PC-3 (cell line): ENCODE data around the gene HDHD3. TPM values are rescaled to one million over a fixed set of nuclear protein-coding genes. Genes with fewer than 3 reads are reported as not detected.

Experiments used
- ATAC-seq: fragments of 200-7000 bp; cut with Tn5 transposase; 2 replicates; pipeline ENCODE4 v1.9.1; 2020; ENCODE audit warnings: mild to moderate bottlenecking, moderate library complexity
- Bru-seq: library from RNA; stranded (reverse); fragments of 400-500 nt; gene quantifications from one replicate; lab custom pipeline; 2021; lab: Mats Ljungman, UMichigan
- BruChase-seq, 2 experiments: library from RNA; stranded (reverse); fragments of 400-500 nt; gene quantifications; one replicate each; lab custom pipeline; 2021; lab: Mats Ljungman, UMichigan
- BruUV-seq: library from RNA; stranded (reverse); fragments of 400-500 nt; replicated peaks from 2 replicates; lab custom pipeline; 2021; lab: Mats Ljungman, UMichigan
- CTCF ChIA-PET: fragments of 300-600 bp; sonication (Branson Sonifier 250); formaldehyde crosslinking; loops from one replicate; lab custom pipeline; 2022; ENCODE audit warnings: antibody characterized with exemption; lab: Charles Lee
- POLR2A ChIA-PET: fragments of 300-600 bp; sonication (Branson Sonifier 250); formaldehyde crosslinking; loops from one replicate; lab custom pipeline; 2022; ENCODE audit warnings: antibody characterized with exemption; ENCODE audit not compliant: unreplicated experiment; lab: Charles Lee
- DNase-seq: peaks from one replicate; pipeline ENCODE4 v3.0.0-alpha.2; 2015
- H2AFZ ChIP-seq: fragments of 300-600 bp; sonication (generic); 2 replicates; pipeline ENCODE4 v1.6.0; 2016; ENCODE audit warnings: antibody characterized with exemption, low read length
- H3F3A ChIP-seq: fragments of 300-600 bp; sonication (generic); one replicate; pipeline ENCODE4 v1.6.0; 2017; ENCODE audit warnings: antibody characterized with exemption, low read length, control low read depth, mild to moderate bottlenecking; ENCODE audit not compliant: unreplicated experiment
- H3K27ac ChIP-seq: fragments of 300-600 bp; sonication (generic); 2 replicates; pipeline ENCODE4 v1.5.1; 2016; ENCODE audit warnings: mild to moderate bottlenecking, low read length
- H3K27me3 ChIP-seq: fragments of 300-600 bp; sonication (generic); 2 replicates; pipeline ENCODE4 v1.6.1; 2016; ENCODE audit warnings: low read length, mixed read lengths
- H3K36me3 ChIP-seq: fragments of 300-600 bp; sonication (generic); 2 replicates; pipeline ENCODE4 v1.6.1; 2016; ENCODE audit warnings: low read depth, mixed run types, low read length, mixed read lengths
- H3K4me1 ChIP-seq: fragments of 300-600 bp; sonication (generic); 2 replicates; pipeline ENCODE4 v1.5.1; 2016; ENCODE audit warnings: low read length; ENCODE audit not compliant: insufficient read depth
- H3K4me2 ChIP-seq: fragments of 300-600 bp; sonication (generic); 2 replicates; pipeline ENCODE4 v1.6.0; 2016; ENCODE audit warnings: low read length
- H3K4me3 ChIP-seq: fragments of 300-600 bp; sonication (generic); 2 replicates; pipeline ENCODE4 v1.5.1; 2016; ENCODE audit warnings: mild to moderate bottlenecking, low read length, mixed read lengths
- H3K79me2 ChIP-seq: fragments of 300-600 bp; sonication (generic); 2 replicates; pipeline ENCODE4 v1.6.1; 2017; ENCODE audit warnings: low read length, mixed read lengths
- H3K9ac ChIP-seq: fragments of 300-600 bp; sonication (generic); 2 replicates; pipeline ENCODE4 v1.6.0; 2016; ENCODE audit warnings: mild to moderate bottlenecking, low read length
- H3K9me2 ChIP-seq: fragments of 300-600 bp; sonication (generic); replicated peaks from 2 replicates; pipeline ENCODE4 v1.6.1; 2016; ENCODE audit warnings: mixed run types, low read length, mixed read lengths
- H3K9me3 ChIP-seq: fragments of 300-600 bp; sonication (generic); 2 replicates; pipeline ENCODE4 v1.6.1; 2016; ENCODE audit warnings: low read length, mixed read lengths
- H4K20me1 ChIP-seq: fragments of 300-600 bp; sonication (generic); 2 replicates; pipeline ENCODE4 v1.6.1; 2016; ENCODE audit warnings: low read length, mixed read lengths
- CTCF ChIP-seq: fragments of 300-600 bp; sonication (generic); conservative IDR thresholded peaks from 2 replicates; pipeline ENCODE4 v1.5.1; 2017; ENCODE audit warnings: antibody characterized with exemption, low read depth, mild to moderate bottlenecking, low read length
- EZH2 ChIP-seq: fragments of 300-600 bp; sonication (generic); IDR thresholded peaks from one replicate; pipeline ENCODE4 v1.6.1; 2017; ENCODE audit warnings: antibody characterized with exemption, mild to moderate bottlenecking, low read length; ENCODE audit not compliant: unreplicated experiment
- EZH2phosphoT487 ChIP-seq: fragments of 300-600 bp; sonication (generic); IDR thresholded peaks from 2 replicates; pipeline ENCODE4 v1.6.1; 2018; ENCODE audit warnings: mild to moderate bottlenecking, antibody characterized with exemption, low read length, borderline replicate concordance
- intact Hi-C: fragments of 100-400 bp; cut with micrococcal nuclease; formaldehyde crosslinking; loops from 2 replicates; pipeline ENCODE4 v1.9.0; 2023
- long read RNA-seq: library from polyadenylated mRNA; unstranded; transcript quantifications from one replicate; pipeline ENCODE4 v2.0.0, GENCODE V29; 2021; ENCODE audit not compliant: unreplicated experiment
- total RNA-seq: library from RNA; depleted of rRNA; stranded (reverse); fragments of >200 nt; gene quantifications from 2 replicates; pipeline ENCODE4 v1.2.3, GENCODE V29; 2014; rRNA removed

The HDHD3 gene, protein sequence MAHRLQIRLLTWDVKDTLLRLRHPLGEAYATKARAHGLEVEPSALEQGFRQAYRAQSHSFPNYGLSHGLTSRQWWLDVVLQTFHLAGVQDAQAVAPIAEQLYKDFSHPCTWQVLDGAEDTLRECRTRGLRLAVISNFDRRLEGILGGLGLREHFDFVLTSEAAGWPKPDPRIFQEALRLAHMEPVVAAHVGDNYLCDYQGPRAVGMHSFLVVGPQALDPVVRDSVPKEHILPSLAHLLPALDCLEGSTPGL
- 17.8 and 19.2 TPM in 2 replicates for total RNA-seq
- percentile 67 among the genes with signal in this experiment for Bru-seq, nascent RNA
- percentile 65 among the genes with signal in this experiment for BruChase-seq, experiment 1, labeled RNA remaining after a 6-hour chase
- BruChase-seq, experiment 2, labeled RNA remaining after a 2-hour chase = percentile 69 among the genes with signal in this experiment
- long read RNA-seq, transcript HDHD3-202 (3 exons, 1,497 nt) = major isoform, 10 of 25 reads
- long read RNA-seq, transcript HDHD3-203 (3 exons, 913 nt) = minor isoform, 9 of 25 reads
- long read RNA-seq, partial matches to known transcripts = 0 of 25 reads
- long read RNA-seq, other reads (novel, unspliced or antisense) = 3 of 25 reads

DNA sequence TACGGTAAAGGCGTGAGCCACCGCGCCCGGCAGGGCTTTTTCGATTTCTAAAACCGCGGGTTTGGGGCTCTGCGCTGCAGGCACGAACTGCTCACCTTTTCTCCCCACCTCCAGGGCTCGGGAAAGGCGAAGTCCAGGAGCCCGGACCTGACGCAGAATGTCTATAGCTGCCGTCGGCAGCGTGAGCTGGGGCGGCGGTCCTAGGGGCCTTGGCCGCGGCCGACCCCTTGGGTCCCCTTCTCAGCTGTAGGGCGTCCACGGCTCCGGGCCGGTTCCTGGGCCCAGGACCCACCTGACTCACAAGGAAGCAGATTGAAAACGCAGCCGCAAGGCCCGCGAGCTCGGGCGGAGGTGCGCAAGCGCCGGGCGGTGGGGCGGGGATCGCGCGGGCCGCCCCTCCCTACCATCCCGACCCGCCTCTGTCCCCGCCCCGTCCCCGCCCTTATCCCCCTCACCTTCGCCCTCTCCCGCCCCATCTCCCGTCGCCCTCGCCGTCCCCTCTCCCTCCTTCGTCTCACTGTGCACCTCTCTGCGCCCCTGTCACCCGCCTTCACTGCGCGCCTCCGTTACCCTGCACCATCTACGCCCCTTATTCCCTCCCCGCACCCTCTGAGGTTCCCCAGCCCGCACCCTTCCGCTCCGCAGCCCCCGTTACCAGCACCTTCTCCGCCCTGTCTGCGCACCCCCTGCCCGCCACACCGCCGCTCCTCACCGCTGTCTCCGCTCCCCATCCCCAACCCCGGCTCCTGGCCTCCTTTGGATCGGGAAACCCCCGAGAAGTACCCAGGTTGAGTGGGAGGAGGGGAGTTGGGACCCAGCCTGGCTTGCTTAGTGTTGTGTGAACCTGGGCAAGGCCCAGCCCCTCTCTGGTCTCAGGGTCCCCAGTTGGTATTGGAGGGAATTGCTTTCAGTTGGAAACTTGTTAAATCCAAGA is at the start of gene HDHD3:
Gene HDHD3 (minus strand): TSS at position 353 of the 934 bp plus-strand sequence. CDS start 2,632 bp downstream, outside the sequence.
- Histone ChIP-seq H3K79me2 (peaks cover 14% of the 10 kb centered on the region), H3K9ac (peak within 1 kb of the TSS; percentile 86), H3K4me1 (peaks cover 14% of the 10 kb centered on the region), H3K27ac (peak within 1 kb of the TSS; percentile 75), H3K9me2 (no peaks in the 10 kb centered on the region), H4K20me1 (no peaks in the 10 kb centered on the region), H3K27me3 (no peaks in the 10 kb centered on the region), H3F3A (no peaks in the 10 kb centered on the region), H3K4me2 (peak within 1 kb of the TSS; percentile 98), H3K4me3 (peak within 1 kb of the TSS; percentile 88), H3K36me3 (peaks cover 3% of the 10 kb centered on the region; the same call in 1 of the 2 replicates), H2AFZ (peak within 1 kb of the TSS; percentile 97), H3K9me3 (no peaks in the 10 kb centered on the region)
- ATAC-seq (peak; percentile 90), DNase-seq (peak; percentile 77)
- CTCF ChIA-PET = interaction anchor here (1.0 kb wide), 1 partner anchor 215 kb away, joined by 5 read pairs; no protein-coding TSS in a partner anchor
- intact Hi-C loops = no loop called here
- TF ChIP-seq EZH2 (no peak), CTCF (no peak), EZH2phosphoT487 (no peak)
- TSS peak; percentile 39 for BruUV-seq
- POLR2A ChIA-PET = no interaction called here

DNA sequence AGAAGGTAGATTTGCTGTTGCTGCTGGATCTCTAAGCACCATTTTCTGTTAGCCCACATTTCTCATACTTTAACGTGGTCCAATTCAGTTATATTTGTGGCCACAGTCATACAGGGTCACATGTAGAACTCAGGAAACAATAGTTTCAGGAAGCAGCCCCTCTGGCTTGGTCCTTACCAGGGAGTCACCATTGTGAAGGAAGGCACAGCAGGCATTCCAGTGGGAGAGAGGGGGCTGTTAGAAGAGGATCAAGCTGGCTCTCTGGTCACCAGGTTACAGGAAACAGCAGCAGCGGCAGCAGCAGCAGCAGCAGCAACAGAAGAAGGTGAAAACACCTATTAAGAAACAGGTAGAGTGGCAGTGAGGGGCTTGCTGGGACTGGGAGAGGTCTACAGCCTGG is 48.3 kb upstream of the HDHD3 start:
- Histone ChIP-seq H3K36me3 (no peaks in the 10 kb centered on the region), H3K79me2 (no peaks in the 10 kb centered on the region), H3K9me3 (no peaks in the 10 kb centered on the region), H3K27ac (no peak overlapping the region), H3K27me3 (no peaks in the 10 kb centered on the region), H4K20me1 (no peaks in the 10 kb centered on the region), H3K9me2 (no peaks in the 10 kb centered on the region), H3F3A (no peaks in the 10 kb centered on the region), H2AFZ (no peak overlapping the region), H3K4me3 (no peak overlapping the region), H3K4me1 (no peaks in the 10 kb centered on the region), H3K4me2 (no peak overlapping the region), H3K9ac (no peak overlapping the region)
- no TSS peak for BruUV-seq
- ChIA-PET CTCF (no interaction called here), POLR2A (no interaction called here)
- no peak for TF ChIP-seq EZH2
- TF ChIP-seq EZH2phosphoT487 = no peak
- TF ChIP-seq CTCF = no peak
- DNase-seq (no peak), ATAC-seq (no peak)
- intact Hi-C loops = no loop called here
